WERI-Rb-1 (cell line): Measurements from ENCODE around the gene SP2.
A peak's percentile ranks its signal among the peaks of the same experiment; 100 is the strongest.

Source experiments
- DNase-seq: peaks from one replicate; pipeline ENCODE4 v3.0.0-alpha.2; 2020
- H3K27ac ChIP-seq: fragments of 250-450 bp; sonication (Bioruptor Pico); 2 replicates; pipeline ENCODE4 v1.5.1; 2020; ENCODE audit warnings: mild to moderate bottlenecking, moderate library complexity
- H3K27me3 ChIP-seq: fragments of 250-450 bp; sonication (Bioruptor Pico); 2 replicates; pipeline ENCODE4 v1.5.1; 2021; ENCODE audit warnings: mild to moderate bottlenecking, low read depth, moderate library complexity; ENCODE audit not compliant: insufficient read depth, severe bottlenecking
- H3K36me3 ChIP-seq: fragments of 250-450 bp; sonication (Bioruptor Pico); 2 replicates; pipeline ENCODE4 v1.5.1; 2020; ENCODE audit warnings: mild to moderate bottlenecking, moderate library complexity
- H3K4me3 ChIP-seq: 2 replicates; pipeline ENCODE4 v1.5.1; 2011; ENCODE audit warnings: low read depth, mild to moderate bottlenecking, control low read depth, low read length
- H3K9me3 ChIP-seq: fragments of 250-450 bp; sonication (Bioruptor Pico); 2 replicates; pipeline ENCODE4 v1.5.1; 2021; ENCODE audit warnings: mild to moderate bottlenecking, moderate library complexity; ENCODE audit not compliant: severe bottlenecking
- CTCF ChIP-seq: IDR thresholded peaks from 2 replicates; pipeline ENCODE4 v1.5.1; 2011; ENCODE audit warnings: low read depth, mild to moderate bottlenecking, control low read depth, inconsistent platforms, low read length

SP2 gene

DNA sequence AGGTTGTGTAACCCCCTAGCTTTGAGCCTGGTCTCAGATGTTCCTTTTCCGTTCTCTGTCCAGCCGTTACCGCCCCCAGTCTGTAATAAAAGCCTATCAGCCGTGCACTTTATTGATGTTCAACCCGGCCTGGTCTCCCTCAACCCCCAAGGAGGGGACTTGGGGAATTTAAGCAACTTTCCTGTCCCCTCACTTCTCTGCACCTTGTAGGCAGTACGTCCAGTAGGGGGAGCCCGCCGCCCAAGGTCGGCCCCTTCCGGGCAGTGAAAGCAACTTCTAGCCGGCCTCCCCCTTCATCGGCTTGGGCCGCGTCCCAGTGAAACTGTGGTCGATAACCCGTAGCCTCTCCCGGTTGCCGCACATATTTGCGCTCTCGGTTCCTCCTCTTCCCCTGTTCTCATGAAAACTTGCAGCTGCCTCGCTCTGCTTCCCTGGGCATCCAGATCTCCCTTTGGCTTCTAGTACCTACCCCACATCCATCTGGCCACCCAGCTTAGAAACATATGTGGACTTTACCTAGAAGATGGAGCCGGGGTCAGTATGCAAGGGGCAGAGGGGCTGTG is 53.2 kb downstream of the SP2 start:
- Histone ChIP-seq H3K36me3 (no peaks in the 10 kb centered on the region), H3K9me3 (no peaks in the 10 kb centered on the region), H3K27me3 (no peaks in the 10 kb centered on the region), H3K4me3 (peak overlapping the region; percentile 34), H3K27ac (peak overlapping the region; percentile 10)
- peak; percentile 92 for TF ChIP-seq CTCF
- DNase-seq, result peak; percentile 95

GRCh38 chr17:47949946-47950345 is 53.9 kb downstream of the SP2 start:
- TF ChIP-seq CTCF, result no peak
- Histone ChIP-seq H3K27ac (no peak overlapping the region), H3K27me3 (no peaks in the 10 kb centered on the region), H3K36me3 (no peaks in the 10 kb centered on the region), H3K4me3 (no peak overlapping the region), H3K9me3 (no peaks in the 10 kb centered on the region)
- DNase-seq, result no peak

DNA sequence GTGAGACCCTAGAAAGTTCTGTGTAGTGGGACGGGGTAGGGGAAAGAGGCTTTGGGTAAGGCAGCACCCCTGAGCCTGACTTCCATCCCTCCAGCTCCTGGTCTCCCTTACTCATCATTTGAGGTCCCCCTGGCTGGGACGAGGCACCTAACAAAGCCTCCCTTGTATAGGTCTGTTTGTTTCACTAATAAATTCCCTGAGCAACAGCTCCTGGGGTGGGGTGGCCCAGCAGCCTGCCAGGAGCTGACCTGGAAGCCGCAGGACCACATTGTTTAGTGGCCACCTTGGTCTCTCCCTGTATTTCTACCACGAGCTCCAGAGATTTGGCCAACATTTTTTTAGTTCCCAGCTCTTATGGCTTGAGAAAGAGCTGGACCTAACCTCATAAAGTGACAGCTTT is 54.4 kb downstream of the SP2 start:
- Histone ChIP-seq H3K36me3 (no peaks in the 10 kb centered on the region), H3K9me3 (no peaks in the 10 kb centered on the region), H3K27me3 (no peaks in the 10 kb centered on the region), H3K27ac (no peak overlapping the region), H3K4me3 (no peak overlapping the region)
- no peak for DNase-seq
- TF ChIP-seq CTCF, result no peak

- no peak overlapping the region for H3K27ac ChIP-seq
- TF ChIP-seq CTCF, result no peak
- H3K36me3 ChIP-seq, result no peaks in the 10 kb centered on the region
- H3K27me3 ChIP-seq, result no peaks in the 10 kb centered on the region
- H3K9me3 ChIP-seq, result no peaks in the 10 kb centered on the region
- H3K4me3 ChIP-seq, result no peak overlapping the region
- no peak for DNase-seq
Observed at GRCh38 chr17:47952171-47953021, 56.4 kb downstream of the SP2 start.

GRCh38 chr17:47953909-47954308 is 57.9 kb downstream of the SP2 start:
- H3K27ac ChIP-seq, result no peak overlapping the region
- no peak for DNase-seq
- no peak overlapping the region for H3K4me3 ChIP-seq
- H3K27me3 ChIP-seq, result no peaks in the 10 kb centered on the region
- no peaks in the 10 kb centered on the region for H3K36me3 ChIP-seq
- no peaks in the 10 kb centered on the region for H3K9me3 ChIP-seq
- TF ChIP-seq CTCF, result no peak
